HFFc6 (cell line): ENCODE results near the gene CNGB1. TPM values are rescaled to one million over a fixed set of nuclear protein-coding genes. Genes with fewer than 3 reads are reported as not detected.

Experiments used
- DNase-seq: peaks from one replicate; pipeline ENCODE4 v3.0.0-alpha.2; 2018
- H3K27ac Mint-ChIP-seq: 2 replicates; pipeline ENCODE4 v1.8.0; 2020; ENCODE audit warnings: mild to moderate bottlenecking, mixed read lengths
- H3K27me3 Mint-ChIP-seq: 2 replicates; pipeline ENCODE4 v1.8.0; 2021; ENCODE audit warnings: mild to moderate bottlenecking, moderate library complexity, mixed read lengths; ENCODE audit not compliant: insufficient read depth
- H3K36me3 Mint-ChIP-seq: 2 replicates; pipeline ENCODE4 v1.8.0; 2021; ENCODE audit warnings: low read depth, mixed read lengths
- H3K4me1 Mint-ChIP-seq: 2 replicates; pipeline ENCODE4 v1.8.0; 2020; ENCODE audit warnings: low read depth, mixed read lengths
- H3K4me3 Mint-ChIP-seq: 2 replicates; pipeline ENCODE4 v1.8.0; 2020; ENCODE audit warnings: mild to moderate bottlenecking, moderate library complexity, mixed read lengths
- H3K9me3 Mint-ChIP-seq: 2 replicates; pipeline ENCODE4 v1.8.0; 2020; ENCODE audit warnings: mild to moderate bottlenecking, mixed read lengths
- total RNA-seq, 6 experiments: library from RNA; stranded (reverse); fragmentation: NEBNext Ultra II Directional; extraction: Animal tissue kit (Norgen Biotek cat#: 25700); gene quantifications; 2 replicates in 1 of 6; 3 replicates in 5 of 6; pipeline ENCODE4 v1.2.3, GENCODE V29; 2021
- TF ChIP-seq, protein P1 (sequence below): fragments of 200-600 bp; sonication (generic); IDR thresholded peaks from 2 replicates; pipeline ENCODE4 v1.5.0; 2021; ENCODE audit warnings: antibody characterized with exemption, mild to moderate bottlenecking

CNGB1 gene
- total RNA-seq, 6 experiments from 2014 or later = 0.02 TPM; not detected in 5

DNA sequence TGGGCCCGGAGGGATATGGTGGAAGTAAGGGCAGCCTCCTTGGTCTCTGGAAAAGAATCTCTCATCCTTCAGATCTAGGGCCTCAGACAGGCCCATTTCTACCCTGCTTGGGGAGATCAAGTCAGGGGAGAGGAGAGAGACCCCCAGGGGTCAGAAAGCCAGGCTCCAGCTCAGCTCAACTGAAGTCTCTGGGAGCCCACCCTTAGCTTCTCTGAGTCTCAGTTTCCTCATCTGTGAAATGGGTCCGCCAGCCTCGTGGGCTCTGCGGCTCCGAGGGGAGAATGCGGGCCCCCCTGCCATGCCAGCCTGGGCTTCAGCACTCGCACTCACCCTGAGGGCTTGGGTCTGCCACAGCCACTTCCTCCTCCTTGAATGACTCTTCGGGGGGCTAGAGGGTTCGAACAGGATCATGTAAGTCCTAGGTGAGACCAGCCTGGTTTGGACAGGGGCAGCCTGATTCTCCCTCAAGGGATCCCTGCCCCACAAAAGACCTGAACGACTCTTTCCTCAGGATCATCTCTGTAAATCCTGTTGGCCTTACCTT is 6.7 kb downstream of the CNGB1 start:
- Mint-ChIP-seq H3K4me3 (no peak overlapping the region), H3K27ac (no peak overlapping the region), H3K4me1 (no peaks in the 10 kb centered on the region), H3K9me3 (no peaks in the 10 kb centered on the region), H3K27me3 (peaks cover 36% of the 10 kb centered on the region), H3K36me3 (no peaks in the 10 kb centered on the region)
- TF ChIP-seq, protein P1, sequence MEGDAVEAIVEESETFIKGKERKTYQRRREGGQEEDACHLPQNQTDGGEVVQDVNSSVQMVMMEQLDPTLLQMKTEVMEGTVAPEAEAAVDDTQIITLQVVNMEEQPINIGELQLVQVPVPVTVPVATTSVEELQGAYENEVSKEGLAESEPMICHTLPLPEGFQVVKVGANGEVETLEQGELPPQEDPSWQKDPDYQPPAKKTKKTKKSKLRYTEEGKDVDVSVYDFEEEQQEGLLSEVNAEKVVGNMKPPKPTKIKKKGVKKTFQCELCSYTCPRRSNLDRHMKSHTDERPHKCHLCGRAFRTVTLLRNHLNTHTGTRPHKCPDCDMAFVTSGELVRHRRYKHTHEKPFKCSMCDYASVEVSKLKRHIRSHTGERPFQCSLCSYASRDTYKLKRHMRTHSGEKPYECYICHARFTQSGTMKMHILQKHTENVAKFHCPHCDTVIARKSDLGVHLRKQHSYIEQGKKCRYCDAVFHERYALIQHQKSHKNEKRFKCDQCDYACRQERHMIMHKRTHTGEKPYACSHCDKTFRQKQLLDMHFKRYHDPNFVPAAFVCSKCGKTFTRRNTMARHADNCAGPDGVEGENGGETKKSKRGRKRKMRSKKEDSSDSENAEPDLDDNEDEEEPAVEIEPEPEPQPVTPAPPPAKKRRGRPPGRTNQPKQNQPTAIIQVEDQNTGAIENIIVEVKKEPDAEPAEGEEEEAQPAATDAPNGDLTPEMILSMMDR = no peak
- no peak for DNase-seq

DNA sequence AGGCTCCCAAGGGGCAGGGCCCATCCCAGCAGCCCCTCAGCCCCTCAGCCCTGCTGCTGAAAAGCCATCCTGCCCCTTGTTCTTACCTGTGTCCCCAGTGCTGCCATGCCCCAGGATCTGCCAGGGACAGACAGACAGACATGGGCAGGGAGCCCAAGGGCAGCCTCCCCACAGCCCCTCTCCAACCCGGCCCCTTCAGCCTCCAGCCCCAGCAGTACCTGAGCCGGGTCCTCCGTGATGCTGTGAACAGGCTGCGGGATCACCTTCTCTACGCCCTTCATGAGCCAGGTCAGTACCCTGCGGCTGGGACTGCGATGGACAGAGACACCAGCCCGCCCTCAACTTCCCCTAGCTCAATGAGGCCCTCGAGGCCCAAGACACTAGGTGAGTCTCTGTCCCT is 8.2 kb downstream of the CNGB1 start:
- TF ChIP-seq, protein P1 = no peak
- no peaks in the 10 kb centered on the region for H3K4me1 Mint-ChIP-seq
- no peak overlapping the region for H3K27ac Mint-ChIP-seq
- H3K4me3 Mint-ChIP-seq = no peak overlapping the region
- peaks cover 36% of the 10 kb centered on the region for H3K27me3 Mint-ChIP-seq
- DNase-seq = no peak
- no peaks in the 10 kb centered on the region for H3K36me3 Mint-ChIP-seq
- H3K9me3 Mint-ChIP-seq = no peaks in the 10 kb centered on the region

DNA sequence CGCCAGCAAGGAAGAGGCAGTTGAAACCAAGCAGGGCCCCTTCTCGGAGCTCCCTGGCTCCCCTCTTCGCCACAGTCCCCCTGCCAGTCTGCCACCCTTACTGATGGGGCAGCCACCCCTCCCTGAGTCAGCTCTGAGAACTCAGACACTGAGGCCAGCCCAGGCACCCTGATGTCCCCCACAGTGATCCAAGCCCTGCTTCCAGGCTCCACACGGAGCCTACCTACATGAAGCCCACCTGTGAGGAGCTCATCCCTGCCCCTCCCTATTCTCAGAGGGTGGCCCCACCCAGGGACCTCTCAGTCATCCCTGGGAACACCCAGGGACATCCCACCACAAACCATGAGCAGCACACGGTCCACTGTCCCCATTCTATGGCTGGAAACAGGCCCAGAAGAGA is 8.9 kb downstream of the CNGB1 start:
- no peak overlapping the region for H3K4me3 Mint-ChIP-seq
- peaks cover 36% of the 10 kb centered on the region for H3K27me3 Mint-ChIP-seq
- no peaks in the 10 kb centered on the region for H3K9me3 Mint-ChIP-seq
- no peak for DNase-seq
- H3K36me3 Mint-ChIP-seq = no peaks in the 10 kb centered on the region
- no peak overlapping the region for H3K27ac Mint-ChIP-seq
- no peaks in the 10 kb centered on the region for H3K4me1 Mint-ChIP-seq
- TF ChIP-seq, protein P1 = no peak

DNA sequence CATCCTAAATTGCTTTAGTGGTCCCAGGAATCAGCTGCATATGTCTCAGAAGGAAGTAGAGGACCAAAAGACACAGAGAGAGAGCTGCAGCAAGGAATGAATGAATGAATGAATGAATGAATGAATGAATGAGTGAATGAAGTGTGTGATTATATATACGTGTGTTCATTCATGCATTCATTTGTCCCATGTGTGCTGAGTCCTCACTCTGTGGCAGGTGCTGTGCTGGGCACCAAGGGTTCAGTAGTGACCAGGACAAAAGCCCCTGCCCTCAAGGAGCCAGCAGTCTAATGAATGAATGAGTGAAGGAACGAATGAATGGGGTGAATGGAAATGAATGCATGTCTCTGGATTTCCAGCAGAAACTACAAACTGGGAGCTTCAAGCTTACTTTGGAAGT is 9.4 kb downstream of the CNGB1 start:
- DNase-seq = no peak
- Mint-ChIP-seq H3K9me3 (no peaks in the 10 kb centered on the region), H3K36me3 (no peaks in the 10 kb centered on the region), H3K4me1 (no peaks in the 10 kb centered on the region), H3K27me3 (peaks cover 36% of the 10 kb centered on the region), H3K4me3 (no peak overlapping the region), H3K27ac (no peak overlapping the region)
- TF ChIP-seq, protein P1 = no peak

DNA sequence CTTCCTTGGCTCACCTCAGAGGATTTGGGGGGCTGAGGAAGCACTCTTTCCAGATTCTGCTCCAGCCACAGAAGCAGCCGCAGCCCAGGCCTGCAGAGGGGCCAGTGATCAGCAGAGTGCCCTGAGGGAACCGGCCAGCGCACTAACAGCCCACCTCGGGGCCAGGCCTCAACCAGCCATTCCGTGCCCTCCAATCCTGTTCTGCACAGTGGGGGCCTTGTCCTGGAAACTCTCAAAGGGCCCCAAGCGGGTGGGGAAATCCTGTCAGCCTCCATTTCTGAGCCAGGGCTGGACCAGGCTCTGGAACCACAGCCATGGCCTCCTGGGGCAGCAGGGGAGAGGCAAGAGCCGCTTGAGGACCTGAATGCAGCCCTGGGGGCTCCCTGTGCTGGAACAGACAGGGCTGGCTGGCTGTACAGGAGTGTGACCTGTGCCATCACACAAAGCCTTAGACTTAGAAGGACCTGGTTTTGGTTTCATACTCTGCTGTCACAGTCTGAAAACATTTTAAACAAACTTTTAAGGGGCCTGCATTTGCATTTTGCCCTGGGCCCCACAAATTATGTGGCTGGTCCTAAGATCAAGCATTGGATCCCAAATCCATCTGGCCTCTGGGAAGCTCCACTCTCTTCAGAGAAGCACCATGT is 10.0 kb downstream of the CNGB1 start:
- H3K27ac Mint-ChIP-seq = no peak overlapping the region
- no peaks in the 10 kb centered on the region for H3K4me1 Mint-ChIP-seq
- no peak overlapping the region for H3K4me3 Mint-ChIP-seq
- no peak for DNase-seq
- H3K36me3 Mint-ChIP-seq = no peaks in the 10 kb centered on the region
- peaks cover 36% of the 10 kb centered on the region for H3K27me3 Mint-ChIP-seq
- TF ChIP-seq, protein P1 = no peak
- H3K9me3 Mint-ChIP-seq = no peaks in the 10 kb centered on the region
